ENCODE data around the gene PTRH1. TPM values are rescaled to one million over a fixed set of nuclear protein-coding genes. Genes with fewer than 3 reads are reported as not detected.

The PTRH1 gene
- total and polyA plus RNA-seq, 8 donors = 2.9 to 50.4 (median 16.9) TPM

- Histone ChIP-seq H3K36me3 (no peaks in the 10 kb centered on the region), H3K4me1 (peaks cover 8 to 20% (median 16%) of the 10 kb centered on the region in 4 donors), H3K27me3 (peaks cover 0 to 12% (median 0%) of the 10 kb centered on the region in 3 donors), H3K9me3 (no peaks in the 10 kb centered on the region), H3K27ac (no peak overlapping the region), H3K4me3 (no peak overlapping the region)
- intact Hi-C loops (cut with DNase I; ENCODE audit: low total_unique reads) = no loop called here
- WGBS, 5 donors = 73 to 95% (median 94%) methylated on average over 2 to 13 of the region's 13 CpGs
- TF ChIP-seq POLR2A (IDR thresholded peaks at IDR 0.05) (no peak), POLR2AphosphoS5 (IDR thresholded peaks at IDR 0.05) (no peak), CTCF (IDR thresholded peaks at IDR 0.05) (no peak), EP300 (IDR thresholded peaks at IDR 0.05) (no peak)
- no peak for DNase-seq
These were observed 7.5 kb upstream of the PTRH1 start for GRCh38 chr9:127723013-127723412.

- TF ChIP-seq CTCF (IDR thresholded peaks at IDR 0.05) (no peak), EP300 (IDR thresholded peaks at IDR 0.05) (no peak), POLR2A (IDR thresholded peaks at IDR 0.05) (no peak), POLR2AphosphoS5 (IDR thresholded peaks at IDR 0.05) (no peak)
- H3K27ac ChIP-seq = no peak overlapping the region
- no peaks in the 10 kb centered on the region for H3K9me3 ChIP-seq
- H3K36me3 ChIP-seq = no peaks in the 10 kb centered on the region
- DNase-seq = no peak
- 64 to 76% (median 74%) methylated on average over 12 of the region's 12 CpGs for WGBS, 5 donors
- H3K4me3 ChIP-seq = no peak overlapping the region
- intact Hi-C loops (cut with DNase I; ENCODE audit: low total_unique reads) = no loop called here
- H3K4me1 ChIP-seq = peaks cover 8 to 20% (median 16%) of the 10 kb centered on the region in 4 donors
- H3K27me3 ChIP-seq = peaks cover 0 to 12% (median 0%) of the 10 kb centered on the region in 3 donors
These were observed 6.7 kb upstream of the PTRH1 start for GRCh38 chr9:127722055-127722745.

- no peak for DNase-seq
- WGBS, 5 donors = 39 to 59% (median 47%) methylated on average over 5 to 11 of the region's 11 CpGs
- Histone ChIP-seq H3K27ac (no peak overlapping the region), H3K4me3 (no peak overlapping the region), H3K36me3 (no peaks in the 10 kb centered on the region), H3K27me3 (peaks cover 0 to 12% (median 0%) of the 10 kb centered on the region in 3 donors), H3K9me3 (no peaks in the 10 kb centered on the region), H3K4me1 (peaks cover 9 to 22% (median 18%) of the 10 kb centered on the region in 4 donors)
- intact Hi-C loops (cut with DNase I; ENCODE audit: low total_unique reads) = no loop called here
- TF ChIP-seq POLR2AphosphoS5 (IDR thresholded peaks at IDR 0.05) (no peak), EP300 (IDR thresholded peaks at IDR 0.05) (no peak), POLR2A (IDR thresholded peaks at IDR 0.05) (no peak), CTCF (IDR thresholded peaks at IDR 0.05) (no peak)
These were observed 5.9 kb upstream of the PTRH1 start for GRCh38 chr9:127721391-127721821.

GRCh38 chr9:127720865-127721227 lies 5.4 kb upstream of the PTRH1 start:
- Histone ChIP-seq H3K9me3 (no peaks in the 10 kb centered on the region), H3K27me3 (peaks cover 0 to 12% (median 0%) of the 10 kb centered on the region in 3 donors), H3K4me1 (peaks cover 13 to 28% (median 23%) of the 10 kb centered on the region in 4 donors), H3K27ac (no peak overlapping the region), H3K36me3 (no peaks in the 10 kb centered on the region), H3K4me3 (no peak overlapping the region)
- TF ChIP-seq POLR2A (IDR thresholded peaks at IDR 0.05) (no peak), CTCF (IDR thresholded peaks at IDR 0.05) (no peak), POLR2AphosphoS5 (IDR thresholded peaks at IDR 0.05) (no peak), EP300 (IDR thresholded peaks at IDR 0.05) (no peak)
- no peak for DNase-seq
- intact Hi-C loops (cut with DNase I; ENCODE audit: low total_unique reads) = no loop called here

All from stomach (tissue), 9 donors.